GM18502 (cell line): ENCODE results near the gene DSCAML1.
"Not testable (repeated sequence)": the region's sequence is repeated elsewhere in the genome, so short reads cannot be mapped to it uniquely, and the experiment has no call there.

Source experiments
- ATAC-seq: cut with Tn5 transposase; IDR thresholded peaks from one replicate; pipeline ENCODE4 v1.9.1; 2021; ENCODE audit warnings: mild to moderate bottlenecking; ENCODE audit not compliant: unreplicated experiment, poor library complexity

The DSCAML1 gene

DNA sequence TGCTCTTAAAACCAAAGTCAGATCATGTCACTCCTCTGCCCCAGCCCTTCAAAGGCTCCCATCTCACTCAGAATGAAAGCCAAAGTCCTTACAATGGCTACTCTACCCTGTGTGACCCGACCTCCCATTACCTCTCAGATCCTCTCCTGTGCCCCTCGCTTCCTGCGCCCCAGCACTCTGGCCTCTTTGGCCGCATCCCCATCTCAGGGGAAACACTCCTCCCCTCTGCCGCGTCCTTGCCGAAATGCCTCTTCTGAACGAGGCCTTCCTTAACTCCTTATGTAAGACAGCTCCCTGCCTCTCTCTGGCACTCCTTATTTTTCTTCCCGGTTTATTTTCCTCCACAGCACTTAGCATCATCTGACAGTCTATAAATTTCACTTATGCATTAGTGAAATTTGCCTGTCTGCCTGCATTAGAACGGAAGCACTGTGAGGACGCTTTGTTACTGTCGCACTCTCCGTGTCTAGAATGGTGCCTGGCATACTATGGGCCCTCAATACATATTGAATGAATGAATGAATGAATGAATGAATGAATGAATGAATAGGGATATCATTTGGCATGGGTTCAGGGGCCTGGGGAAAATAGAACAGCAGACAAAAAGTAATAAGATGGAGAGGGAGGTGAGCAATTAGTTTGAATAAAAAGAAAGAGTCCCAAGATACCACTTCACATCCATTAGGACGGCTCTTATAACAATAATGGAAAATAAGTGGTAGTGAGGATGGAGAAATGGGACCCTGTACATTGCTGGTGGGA is 331.6 kb downstream of the DSCAML1 start:
- no peak for ATAC-seq

DNA sequence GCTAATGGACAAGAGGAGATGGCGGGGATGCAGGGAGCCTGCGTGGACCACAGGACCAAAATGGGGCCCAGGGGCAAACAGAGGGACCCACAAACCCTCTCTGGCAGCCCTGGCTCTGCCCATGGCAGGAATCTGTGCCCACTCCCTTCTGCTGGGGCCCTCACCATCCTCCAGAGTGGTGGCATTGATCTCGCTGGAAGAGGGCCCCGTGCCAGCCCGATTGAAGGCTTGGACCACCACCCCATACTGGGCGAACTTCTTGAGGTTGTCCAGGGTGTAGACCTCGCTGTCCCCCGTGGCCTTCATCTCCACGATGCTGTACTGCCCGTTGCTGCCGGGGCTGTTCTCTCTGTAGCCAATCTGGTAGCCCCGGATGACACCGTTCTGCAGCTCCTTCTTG is 332.2 kb downstream of the DSCAML1 start:
- no peak for ATAC-seq

DNA sequence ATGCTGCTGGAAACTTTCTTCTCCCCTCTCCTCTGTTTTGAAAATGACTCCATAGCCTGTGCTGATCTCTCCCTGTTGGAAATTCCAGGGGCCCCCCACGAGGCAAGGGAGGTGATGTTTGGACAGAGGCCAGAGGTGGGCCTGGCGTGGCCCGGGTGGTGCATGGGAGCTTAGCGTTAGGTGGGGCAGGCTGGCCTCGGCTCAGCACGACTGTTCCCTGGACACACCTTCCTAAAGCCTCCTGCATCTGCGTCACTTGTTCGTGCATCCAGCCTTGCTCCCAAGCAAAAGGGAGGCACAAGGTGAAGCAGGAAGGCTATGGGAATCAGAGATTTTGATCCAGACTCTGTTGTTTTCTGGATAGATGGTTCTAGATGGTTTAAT is 334.2 kb downstream of the DSCAML1 start:
- no peak for ATAC-seq

DNA sequence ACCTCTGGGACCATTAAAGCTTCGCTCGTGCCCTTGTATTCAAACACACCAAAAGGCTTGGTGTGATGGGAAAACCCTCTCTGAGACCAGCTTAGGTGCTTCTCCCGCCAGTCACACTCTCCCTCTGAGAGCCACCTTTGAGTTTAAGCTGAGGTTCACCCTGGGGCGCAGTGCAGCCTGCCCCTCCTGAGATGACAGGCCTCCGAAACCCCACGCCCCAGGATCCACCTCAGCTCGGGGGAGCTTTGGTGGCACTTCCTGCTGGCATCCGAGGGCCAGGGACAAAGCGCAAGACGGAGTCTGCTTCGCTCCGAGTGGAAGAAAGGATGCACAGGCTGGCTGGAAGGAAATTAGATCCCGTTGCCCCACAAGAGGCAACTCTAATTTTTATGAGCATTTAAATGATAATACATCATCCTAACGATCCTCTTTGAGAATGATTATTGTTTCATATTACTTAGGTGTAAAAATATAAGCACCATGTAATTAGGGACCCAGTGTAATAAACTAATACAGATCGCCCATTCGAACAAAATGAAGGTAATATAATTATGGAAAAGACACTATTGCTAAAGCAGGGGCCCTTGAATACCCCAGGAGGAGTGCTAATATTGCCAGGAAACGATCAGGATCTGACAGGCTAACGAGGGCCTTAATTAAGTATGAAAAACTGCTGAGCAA is 334.7 kb downstream of the DSCAML1 start:
- ATAC-seq, result no peak

DNA sequence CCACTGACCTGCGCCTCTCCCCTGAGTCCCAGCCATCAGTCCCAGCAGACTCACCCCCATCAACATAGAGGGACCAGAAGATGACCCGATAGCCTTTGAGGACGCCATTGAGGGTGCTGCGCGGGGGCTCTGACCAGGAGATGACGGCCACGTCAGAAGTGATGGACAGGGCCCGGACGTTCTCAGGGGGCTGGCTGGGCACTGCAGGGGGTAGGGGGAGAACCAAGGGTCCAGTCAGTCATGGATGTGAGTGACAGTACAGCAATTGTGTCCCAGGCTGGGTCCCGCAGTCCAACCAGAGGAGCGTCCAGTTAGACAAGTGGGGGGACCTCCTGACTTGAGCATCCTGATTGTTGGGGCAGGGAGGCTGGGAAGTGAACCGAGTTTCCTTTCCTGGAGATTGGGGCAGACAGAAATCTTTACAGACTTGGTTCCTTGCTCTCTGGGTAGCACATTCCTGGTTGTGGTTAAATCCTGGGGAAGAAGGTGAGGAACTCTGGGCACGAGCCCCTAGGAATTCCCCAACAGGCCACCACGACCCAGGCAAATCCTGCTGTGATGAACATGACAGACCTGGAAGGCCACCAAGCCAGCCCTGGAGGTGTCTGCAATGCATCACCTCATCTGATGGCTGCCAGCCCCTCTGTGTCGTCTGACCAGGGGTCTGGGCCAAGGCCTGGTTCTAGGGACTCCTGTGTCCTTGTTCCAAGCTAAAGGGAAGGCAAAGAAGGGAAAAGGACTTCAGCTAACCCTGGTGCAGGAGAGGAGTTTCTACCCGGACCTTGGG is 335.4 kb downstream of the DSCAML1 start:
- ATAC-seq, result no peak

DNA sequence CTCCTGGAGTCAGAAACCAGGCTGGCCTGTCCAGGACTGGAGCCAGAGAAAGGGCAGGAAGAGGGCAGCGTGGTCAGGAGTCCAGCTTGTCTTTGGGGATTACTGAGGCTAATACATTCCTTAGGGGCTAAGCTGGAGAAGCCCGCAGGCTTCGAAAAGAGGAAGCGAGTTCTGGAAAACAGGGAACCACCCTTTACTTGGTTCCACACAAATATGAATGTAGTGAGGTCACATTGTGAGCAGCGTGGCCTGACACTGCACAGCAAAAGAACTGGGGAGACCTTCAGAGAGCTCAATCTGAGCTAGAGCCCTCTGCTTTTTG is 337.1 kb downstream of the DSCAML1 start:
- ATAC-seq, result no peak

DNA sequence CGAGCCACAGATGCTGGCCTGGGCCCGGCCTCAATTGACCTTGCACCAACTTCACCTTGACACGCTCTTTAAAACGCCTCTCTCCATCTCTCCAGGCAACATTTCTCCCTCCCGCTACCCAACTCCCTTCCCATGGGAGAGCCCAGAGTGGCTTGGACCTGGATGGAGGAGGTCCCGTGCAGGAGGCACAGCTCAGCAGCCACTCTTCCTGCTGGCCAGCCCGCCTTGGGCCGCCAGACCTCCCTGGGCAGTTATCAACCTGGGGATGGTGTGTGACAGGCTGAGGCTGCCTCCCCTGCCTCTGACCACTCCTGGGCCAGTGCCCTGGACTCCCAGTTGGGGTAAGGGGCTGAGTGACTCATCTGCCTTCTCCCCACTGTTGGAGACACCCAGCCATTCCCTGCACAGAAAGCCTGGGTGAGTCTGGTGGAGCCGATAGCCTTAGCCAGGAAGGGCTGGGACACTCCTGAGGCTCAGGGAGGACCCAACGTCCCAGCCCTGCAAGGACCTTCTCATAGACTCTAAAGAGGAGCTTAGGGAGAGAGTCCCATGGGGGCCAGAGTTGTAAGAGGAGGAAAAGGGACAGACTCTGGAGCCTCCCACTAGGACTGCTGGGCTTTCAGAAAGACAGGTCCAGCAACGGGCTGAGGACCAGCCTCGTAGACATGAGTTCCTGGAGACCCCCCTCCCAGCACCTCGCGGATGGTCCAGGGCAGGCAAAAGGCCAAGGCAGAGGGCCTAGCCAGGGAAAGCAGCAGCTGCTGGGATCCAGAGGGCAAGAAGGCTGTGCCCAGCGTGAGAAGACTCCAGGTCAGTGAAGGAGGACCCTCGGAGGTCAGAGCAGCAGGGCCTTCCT is 337.7 kb downstream of the DSCAML1 start:
- ATAC-seq, result no peak

DNA sequence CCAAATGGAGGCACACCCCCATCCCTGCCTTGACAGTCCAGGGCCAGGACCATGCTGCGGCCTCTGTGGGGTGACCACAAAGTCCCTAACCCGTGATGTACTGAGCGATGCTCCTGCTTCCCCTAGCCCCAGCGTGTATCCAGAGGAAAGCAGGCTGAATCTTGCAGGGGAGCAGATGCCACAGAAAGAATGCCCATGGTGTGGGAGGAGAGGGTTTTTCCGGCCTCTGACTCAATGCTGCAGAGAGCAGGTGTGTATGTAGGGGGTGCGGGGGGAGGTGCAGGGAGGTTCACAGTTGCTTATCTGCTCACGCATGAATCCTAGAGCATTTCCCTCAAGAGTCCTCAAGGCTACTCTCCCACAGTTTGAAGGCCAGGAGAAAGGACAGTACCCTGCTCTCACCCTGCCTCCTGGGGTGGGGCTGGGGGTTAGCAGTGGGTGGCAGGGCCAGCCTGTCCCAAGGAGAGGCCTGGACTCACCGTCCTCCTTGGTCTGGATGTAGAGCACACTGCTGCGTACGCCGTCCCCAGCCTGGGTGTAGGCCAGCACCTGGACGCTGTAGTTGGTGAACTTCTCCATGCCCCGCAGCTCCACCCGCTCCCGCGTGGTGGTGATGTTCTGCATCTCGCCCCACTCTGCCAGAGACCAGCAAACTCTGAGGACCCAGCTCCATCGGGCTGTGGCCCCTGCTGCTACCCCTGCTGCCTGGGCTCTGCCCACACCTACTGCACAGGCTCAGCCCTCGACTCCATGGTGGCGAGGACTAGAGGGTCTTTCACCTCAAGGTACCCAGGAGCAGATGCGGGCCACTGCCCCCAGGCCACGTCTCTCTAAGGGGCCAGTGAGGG is 338.5 kb downstream of the DSCAML1 start:
- ATAC-seq, result no peak

DNA sequence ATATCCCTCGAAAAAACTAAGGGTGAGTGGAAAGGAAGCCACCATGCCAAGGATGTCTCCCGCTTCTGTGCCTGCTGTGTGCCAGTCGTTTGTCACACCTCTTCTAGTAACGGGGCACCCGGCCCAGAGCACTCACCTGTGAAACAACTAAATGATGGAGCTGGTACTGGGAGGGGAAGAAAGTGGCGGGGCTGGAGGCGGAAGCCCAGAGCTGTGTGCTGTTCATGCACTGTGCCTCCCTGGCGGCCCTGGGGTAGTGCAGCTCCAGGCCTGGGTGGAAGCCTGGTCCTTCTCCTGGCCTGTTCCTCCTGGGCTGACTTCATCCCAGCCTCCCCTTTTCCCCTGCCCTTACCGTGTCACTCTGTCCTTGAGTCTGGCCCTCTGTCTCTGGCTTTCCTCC is 339.2 kb downstream of the DSCAML1 start:
- no peak for ATAC-seq

DNA sequence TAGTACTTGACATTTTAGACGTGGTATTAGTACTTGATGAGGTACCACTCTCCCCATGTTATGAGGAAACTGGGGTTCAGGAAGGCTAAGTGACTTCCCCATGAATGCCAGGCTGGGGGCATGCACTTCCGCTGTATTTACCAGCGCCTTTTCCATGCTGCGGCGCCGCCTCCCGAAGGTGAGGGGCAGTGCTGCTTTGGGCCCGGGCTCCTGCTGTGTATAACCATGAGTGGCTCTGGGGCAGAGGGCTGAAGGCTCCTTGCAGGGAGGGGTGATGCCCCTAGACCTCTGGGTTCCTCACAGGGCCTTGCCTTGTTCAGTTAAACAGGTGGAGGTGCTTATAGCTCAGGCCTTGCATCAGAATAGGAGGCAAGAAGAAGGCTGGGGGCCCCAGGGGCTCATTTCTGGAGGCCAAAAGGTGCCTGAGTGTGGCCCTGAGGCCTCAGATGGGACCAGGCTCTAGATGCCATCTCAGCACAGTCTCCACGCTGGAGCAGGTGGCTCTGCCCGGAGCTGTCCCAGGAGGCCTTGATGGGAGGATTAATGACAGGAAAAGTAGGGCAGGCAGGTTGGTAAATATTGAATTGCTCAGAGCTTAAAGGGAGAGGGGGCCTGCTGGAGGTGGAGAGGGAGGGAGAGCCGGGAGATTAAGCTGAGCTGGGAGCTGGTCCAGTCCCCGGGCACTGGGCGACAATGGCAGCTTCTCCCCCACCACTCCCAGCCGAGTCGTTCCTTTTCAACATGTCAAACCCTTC is 339.8 kb downstream of the DSCAML1 start:
- no peak for ATAC-seq

DNA sequence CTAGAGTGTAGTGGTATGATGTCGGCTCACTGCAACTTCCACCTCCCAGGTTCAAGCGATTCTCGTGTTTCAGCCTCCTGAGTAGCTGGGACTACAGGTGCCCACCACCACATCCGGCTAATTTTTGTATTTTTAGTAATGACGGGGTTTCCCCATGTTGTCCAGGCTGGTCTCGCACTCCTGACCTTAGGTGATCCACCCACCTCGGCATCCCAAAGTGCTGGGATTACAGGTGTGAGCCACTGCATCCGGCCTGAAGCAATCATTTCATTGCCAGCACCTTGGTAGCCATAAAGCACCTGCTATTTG is 340.3 kb downstream of the DSCAML1 start:
- ATAC-seq, result not testable (repeated sequence)

DNA sequence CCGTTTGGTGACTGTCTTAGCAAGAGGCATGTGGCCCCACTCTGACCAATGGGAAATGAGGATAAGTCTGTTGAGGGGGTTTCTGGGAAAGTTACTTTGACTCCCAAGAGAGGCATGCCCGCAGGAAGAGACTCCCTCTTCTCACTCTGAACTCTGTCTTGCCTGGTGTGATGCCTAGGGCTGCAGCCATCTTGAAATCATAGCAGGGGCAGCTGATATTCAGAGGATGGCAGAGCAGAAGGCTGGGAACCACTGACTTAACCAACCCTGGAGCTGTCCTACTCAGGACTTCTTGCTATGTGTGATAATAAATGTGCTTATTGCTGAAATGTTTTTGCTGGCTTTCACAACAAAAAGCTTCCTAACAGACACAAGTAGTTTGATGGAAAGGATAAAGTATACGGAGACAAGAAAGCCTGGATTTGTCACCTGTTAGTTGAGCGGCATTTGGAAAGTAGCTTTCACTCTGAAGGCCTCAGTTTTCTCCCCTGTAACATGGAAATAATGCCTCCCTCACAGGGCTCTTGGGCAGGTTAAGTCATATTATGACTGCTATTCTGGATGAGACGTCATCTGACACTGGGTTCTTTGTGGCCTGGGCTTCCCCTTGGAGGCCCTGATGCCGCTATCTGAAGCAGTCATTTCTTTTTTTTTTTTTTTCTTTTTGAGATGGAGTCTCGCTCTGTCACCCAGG is 340.8 kb downstream of the DSCAML1 start:
- peak; percentile 70 for ATAC-seq

DNA sequence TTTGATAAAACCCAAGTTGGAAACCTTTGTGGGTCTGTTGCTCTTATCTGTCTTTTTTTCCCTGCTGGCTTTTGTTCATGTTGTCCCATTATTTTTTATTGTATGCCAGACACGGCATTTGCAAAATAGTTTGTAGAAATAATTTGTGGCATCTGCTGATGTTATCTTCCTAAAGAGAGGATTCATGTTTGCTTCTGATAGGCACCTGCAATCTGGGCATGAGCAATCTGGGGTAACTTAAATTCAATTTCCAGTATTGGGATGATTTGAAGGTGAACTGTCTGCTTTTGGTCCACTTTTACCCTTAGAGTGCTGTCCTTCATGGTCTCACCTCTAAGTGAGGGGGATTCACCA is 342.5 kb downstream of the DSCAML1 start:
- no peak for ATAC-seq

DNA sequence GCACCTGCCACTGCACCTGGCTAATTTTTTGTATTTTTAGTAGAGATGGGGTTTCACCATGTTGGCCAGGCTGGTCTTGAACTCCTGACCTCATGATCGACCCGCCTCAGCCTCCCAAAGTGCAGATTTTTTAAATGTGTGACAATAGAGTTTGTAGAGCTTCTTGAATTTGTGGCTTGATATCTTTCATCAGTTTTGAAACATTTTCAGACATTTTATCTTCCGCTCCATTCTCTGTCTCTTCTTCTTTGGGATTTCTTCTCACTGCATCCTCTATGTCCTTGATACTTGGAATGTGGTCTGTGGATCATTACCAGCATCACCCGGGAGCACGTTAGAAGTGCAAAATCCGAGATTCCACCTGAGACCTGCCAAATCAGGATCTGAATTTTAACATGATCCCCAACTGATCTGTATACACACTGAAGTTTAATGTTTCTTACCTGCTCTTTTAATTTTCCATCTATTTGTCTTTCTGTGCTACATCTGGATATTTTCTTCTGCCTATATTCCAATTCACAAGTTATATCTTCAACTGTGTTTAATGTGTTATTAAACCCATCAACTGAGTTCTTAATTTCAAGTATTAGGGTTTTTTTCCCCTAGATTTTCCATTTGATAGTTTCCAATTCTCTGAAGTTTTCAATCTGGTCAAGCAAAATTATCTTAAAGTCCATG is 343.0 kb downstream of the DSCAML1 start:
- ATAC-seq, result no peak

DNA sequence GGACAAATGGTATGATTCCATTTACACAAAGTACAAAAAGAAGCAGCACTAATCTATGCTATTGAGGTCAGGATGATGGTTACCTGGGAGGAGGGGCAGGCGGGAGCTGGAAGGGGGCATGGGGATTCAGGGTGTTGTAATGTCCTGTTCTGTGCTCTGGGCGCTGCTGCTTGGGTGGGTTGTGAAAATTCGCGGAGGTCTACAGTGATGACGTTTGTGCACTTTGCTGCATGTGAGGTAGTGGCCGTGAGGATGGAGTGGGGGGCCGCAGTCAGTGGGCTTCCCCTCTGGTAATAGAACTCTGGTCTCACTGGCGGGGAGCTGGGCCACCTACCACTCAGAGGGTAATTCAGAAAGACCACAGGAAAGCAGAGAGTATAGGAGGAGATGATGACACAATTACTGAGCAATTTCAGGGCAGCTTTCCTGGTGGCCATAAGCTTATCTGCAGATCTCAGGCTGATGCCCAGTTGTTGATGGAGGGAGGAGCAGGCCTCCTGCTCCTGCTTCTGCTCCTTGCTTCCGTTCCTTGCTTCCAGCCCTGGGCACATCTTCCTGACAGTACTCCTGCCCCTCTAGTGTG is 347.8 kb downstream of the DSCAML1 start:
- ATAC-seq, result no peak

DNA sequence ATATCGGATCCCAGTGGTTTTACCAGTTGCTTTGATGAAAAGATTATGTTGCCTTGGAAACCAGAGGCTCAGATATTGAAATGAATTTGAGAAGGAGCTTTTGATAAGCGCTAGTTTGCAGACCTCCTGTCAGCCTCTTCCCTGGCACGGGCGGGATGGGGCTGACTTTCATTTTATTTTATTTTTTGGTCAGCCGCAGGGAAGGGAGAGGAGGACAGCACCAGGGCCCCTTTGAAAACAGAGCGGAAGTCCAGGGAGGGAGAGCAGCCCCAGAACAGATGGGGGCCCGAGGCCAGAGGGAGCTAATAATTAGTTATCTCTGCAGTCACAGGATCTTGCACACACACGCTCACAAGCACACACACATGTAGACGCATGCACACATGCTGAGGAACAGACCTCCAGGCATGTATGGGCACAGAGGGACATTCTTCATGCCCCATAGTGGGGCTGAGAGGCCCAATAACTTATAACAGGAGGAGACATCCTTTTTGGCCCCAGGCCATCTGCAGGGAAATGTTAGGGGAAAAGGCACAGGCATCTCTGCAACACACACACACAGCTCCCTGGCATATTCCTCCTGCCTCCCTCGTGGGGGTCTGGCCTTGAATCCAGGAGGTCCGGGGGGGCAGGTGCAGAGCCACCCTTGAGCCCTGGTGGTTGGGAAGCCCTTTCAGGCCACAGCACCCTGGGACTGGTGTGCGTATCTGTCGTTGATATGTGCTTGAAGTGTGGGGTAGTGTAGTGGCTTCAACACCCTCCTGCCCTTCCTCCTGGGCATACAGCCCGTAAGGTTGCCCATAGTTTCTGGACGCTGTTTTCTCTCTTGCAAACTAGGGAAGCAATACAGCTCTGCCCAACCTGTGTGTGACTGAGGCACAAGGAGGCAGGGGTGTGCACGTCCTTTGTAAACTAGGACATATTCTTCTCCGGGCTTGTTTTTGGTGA is 352.0 kb downstream of the DSCAML1 start:
- no peak for ATAC-seq

DNA sequence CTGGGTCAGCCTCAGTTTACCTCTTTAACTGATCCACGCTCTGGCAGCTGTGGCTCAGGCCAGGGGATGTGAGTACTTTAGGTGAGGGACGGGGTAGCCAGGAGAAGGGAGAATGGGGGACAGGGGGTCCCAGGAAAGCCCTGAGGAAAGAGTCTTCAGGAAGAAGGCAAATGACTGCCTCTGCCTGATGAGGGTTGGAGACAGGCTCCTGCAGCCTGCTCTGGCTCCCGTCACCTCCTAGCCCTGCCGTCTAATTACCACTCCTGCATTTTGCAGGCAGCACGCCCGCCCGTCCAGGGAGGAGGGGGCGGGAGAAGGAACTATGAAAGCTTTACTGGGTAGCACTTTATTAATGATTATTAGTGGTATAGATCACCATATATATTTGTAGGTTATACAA is 352.8 kb downstream of the DSCAML1 start:
- no peak for ATAC-seq
